ENCODE measurements around the gene VAV1. TPM values are rescaled to one million over a fixed set of nuclear protein-coding genes. Genes with fewer than 3 reads are reported as not detected.

Gene VAV1
- total and polyA plus RNA-seq, 2 of the 13 experiments (the other 11 are each of a cell fraction or from before 2014, with no cell fraction given), result not detected

Small RNA genes lying within 50 kb of the gene (microRNA-seq; reads per million reads assigned to microRNA genes)
- not detected for gene MIR6791

Other genes starting within 250 kb of the VAV1 start
- gene TNFSF9, start 241.7 kb upstream of the VAV1 start, total RNA-seq (2016; rRNA removed; fragmentation: Illumina TruSeq; extraction: Trizol), result 0.20 and 1.0 TPM in 2 replicates
- 1.5 and 1.8 TPM in 2 replicates for gene TNFSF9, start 241.7 kb upstream of the VAV1 start, polyA plus RNA-seq (2011; rRNA removed)
- gene CD70, start 181.6 kb upstream of the VAV1 start, total RNA-seq (2016; rRNA removed; fragmentation: Illumina TruSeq; extraction: Trizol), result not detected in 2 replicates
- 0.13 and 0.51 TPM in 2 replicates for gene CD70, start 181.6 kb upstream of the VAV1 start, polyA plus RNA-seq (2011; rRNA removed)
- gene TNFSF14, start 102.5 kb upstream of the VAV1 start, total RNA-seq (2016; rRNA removed; fragmentation: Illumina TruSeq; extraction: Trizol), result 0.17 and 0.49 TPM in 2 replicates
- 9.1 and 10.0 TPM in 2 replicates for gene TNFSF14, start 102.5 kb upstream of the VAV1 start, polyA plus RNA-seq (2011; rRNA removed)
- 700 and 1,455 TPM in 2 replicates for gene C3, start 52.1 kb upstream of the VAV1 start, total RNA-seq (2016; rRNA removed; fragmentation: Illumina TruSeq; extraction: Trizol)
- gene C3, start 52.1 kb upstream of the VAV1 start, polyA plus RNA-seq (2011; rRNA removed), result 6,272 and 9,798 TPM in 2 replicates
- 24.1 and 36.4 TPM in 2 replicates for gene GPR108, start 35.1 kb upstream of the VAV1 start, total RNA-seq (2016; rRNA removed; fragmentation: Illumina TruSeq; extraction: Trizol)
- gene GPR108, start 35.1 kb upstream of the VAV1 start, polyA plus RNA-seq (2011; rRNA removed), result 63.0 and 69.7 TPM in 2 replicates
- gene TRIP10, start 33.0 kb upstream of the VAV1 start, total RNA-seq (2016; rRNA removed; fragmentation: Illumina TruSeq; extraction: Trizol), result 24.1 and 32.5 TPM in 2 replicates
- gene TRIP10, start 33.0 kb upstream of the VAV1 start, polyA plus RNA-seq (2011; rRNA removed), result 33.2 and 39.4 TPM in 2 replicates
- gene SH2D3A, start 5.3 kb upstream of the VAV1 start, total RNA-seq (2016; rRNA removed; fragmentation: Illumina TruSeq; extraction: Trizol), result 0.60 and 1.0 TPM in 2 replicates
- 1.8 and 2.2 TPM in 2 replicates for gene SH2D3A, start 5.3 kb upstream of the VAV1 start, polyA plus RNA-seq (2011; rRNA removed)
- not detected in 2 replicates for gene ADGRE1, start 114.9 kb downstream of the VAV1 start, total RNA-seq (2016; rRNA removed; fragmentation: Illumina TruSeq; extraction: Trizol)
- gene ADGRE1, start 114.9 kb downstream of the VAV1 start, polyA plus RNA-seq (2011; rRNA removed), result not detected in 2 replicates
- not detected in 2 replicates for gene MBD3L2B, start 248.7 kb downstream of the VAV1 start, total RNA-seq (2016; rRNA removed; fragmentation: Illumina TruSeq; extraction: Trizol)
- gene MBD3L2B, start 248.7 kb downstream of the VAV1 start, polyA plus RNA-seq (2011; rRNA removed), result not detected in 2 replicates